GM19035 (cell line): ENCODE results near the gene WDR91.

Experiments
- ATAC-seq: cut with Tn5 transposase; IDR thresholded peaks from one replicate; pipeline ENCODE4 v1.9.1; 2021; ENCODE audit not compliant: unreplicated experiment

The WDR91 gene

DNA sequence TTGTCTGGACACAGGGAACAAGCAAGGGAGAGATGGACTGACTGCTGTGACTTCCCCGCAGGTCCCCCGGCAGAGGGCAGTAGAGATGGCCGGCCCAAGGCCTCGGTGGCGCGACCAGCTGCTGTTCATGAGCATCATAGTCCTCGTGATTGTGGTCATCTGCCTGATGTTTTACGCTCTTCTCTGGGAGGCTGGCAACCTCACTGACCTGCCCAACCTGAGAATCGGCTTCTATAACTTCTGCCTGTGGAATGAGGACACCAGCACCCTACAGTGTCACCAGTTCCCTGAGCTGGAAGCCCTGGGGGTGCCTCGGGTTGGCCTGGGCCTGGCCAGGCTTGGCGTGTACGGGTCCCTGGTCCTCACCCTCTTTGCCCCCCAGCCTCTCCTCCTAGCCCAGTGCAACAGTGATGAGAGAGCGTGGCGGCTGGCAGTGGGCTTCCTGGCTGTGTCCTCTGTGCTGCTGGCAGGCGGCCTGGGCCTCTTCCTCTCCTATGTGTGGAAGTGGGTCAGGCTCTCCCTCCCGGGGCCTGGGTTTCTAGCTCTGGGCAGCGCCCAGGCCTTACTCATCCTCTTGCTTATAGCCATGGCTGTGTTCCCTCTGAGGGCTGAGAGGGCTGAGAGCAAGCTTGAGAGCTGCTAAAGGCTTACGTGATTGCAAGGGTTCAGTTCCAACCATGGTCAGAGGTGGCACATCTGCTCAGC lies 46.8 kb downstream of the WDR91 start:
- no peak for ATAC-seq

DNA sequence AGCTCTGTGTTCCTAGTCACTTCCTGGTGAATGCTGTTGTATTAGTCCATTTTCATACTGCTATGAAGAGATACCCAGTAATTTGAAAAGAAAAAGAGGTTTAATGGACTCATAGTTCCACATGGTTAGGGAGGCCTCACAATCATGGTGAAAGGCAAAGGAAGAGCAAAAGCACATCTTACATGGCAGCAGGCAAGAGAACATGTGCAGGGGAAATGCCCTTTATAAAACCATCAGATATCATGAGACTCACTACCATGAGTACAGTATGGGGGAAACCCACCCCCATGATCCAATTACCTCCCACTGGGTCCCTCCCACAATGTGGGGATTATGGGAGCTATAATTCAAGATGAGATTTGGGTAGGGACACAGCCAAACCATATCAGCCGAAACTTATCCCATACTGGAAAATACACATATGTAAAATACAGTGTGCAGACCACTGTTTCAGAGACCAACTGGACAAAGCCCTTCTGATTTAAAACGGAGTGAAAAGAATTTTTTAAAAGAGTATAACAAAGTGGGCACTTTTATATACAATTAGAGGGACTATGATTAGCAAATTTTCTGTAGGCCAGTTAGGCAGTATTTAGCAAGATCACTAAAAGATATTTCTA lies 48.8 kb downstream of the WDR91 start:
- ATAC-seq = no peak

DNA sequence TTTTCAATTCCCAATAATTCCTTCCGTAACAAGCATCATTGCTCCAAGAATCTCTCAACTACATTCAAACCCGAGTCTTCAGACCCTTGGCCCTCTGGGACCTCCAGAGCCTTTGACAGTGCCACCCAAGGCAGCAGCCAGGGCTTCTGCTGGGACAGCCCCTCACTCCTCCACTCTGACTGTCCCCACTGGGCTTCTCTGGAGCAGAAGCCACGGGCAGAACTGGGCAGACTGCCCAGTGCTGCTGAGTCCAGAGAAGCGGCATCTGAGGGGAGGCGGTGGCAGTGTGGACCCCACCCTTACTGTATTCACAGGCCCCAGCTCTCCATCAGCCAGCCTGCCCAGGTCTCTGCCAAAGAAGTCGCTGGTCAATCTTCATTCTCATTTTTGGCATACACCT lies 49.7 kb downstream of the WDR91 start:
- no peak for ATAC-seq

DNA sequence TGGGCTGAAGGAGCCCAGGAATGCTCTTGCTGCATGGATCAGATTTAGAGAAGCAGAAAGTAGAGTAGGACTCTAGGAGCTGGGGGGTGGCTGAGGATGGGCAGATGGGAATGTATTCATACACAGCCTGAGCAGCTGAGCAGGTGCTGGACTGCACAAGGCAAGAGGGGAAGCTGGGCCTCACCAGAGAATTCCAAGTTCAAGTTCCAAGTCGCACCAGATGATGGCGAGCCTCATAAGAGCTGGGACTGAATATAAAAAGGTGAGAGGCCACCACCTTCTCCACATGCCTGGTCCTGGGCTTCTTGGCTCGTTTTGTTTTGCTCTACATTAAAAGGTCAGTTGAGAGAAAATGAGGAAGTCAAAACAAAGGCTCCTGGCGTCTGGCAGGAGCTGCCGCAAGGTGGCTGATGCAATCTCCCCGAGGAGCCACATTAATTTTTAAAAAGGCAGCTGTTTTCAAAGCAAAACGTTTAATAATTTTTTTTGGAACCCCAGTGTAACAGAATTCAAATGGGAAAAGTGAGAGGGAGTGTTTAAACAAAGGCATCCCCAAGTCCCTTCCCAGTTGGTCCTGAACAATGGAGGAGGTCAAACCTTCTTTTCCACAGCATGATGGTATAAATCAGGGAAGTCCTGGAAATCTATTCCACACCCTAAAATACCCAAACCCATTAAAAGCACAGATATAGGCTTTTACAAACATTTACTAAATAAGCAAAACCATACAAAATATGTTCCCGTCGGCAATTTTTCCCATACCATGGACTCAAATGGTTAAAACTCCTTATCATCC lies 50.3 kb downstream of the WDR91 start:
- ATAC-seq = no peak

DNA sequence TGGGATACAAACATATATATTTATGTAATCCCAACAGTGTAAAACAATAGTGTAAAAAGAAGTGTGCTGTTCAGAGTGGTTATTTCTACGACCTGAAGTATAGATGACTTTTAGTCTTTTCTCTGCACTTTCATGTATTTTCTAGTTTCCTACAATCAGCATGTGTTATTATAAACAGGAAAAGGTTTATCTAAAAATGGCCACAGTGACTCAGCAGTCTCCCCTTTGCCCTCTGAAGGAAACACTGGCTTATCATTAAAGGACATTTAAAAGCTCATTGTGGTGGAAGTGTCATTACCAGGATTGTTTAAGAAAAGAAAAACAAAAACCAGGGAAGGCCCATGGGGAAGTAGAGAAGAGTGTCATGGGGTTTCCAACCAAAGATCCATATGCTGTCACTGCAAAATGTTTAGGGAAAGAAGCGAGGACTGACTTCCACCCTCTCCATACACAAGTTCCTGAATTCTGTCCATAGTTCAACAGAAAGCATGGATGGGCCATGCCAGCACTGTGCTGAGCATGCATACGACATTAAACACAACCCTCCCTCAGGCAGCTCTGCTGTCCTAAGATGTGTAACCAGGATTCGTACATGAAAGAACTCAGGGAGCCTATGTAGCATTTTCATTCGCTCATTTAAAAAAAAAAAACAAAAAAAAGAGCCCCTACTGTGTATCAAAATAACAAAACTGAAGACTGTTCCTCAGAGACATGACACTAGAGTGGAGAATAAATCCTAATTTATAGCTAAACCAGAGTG lies 51.0 kb downstream of the WDR91 start:
- ATAC-seq = peak; percentile 46

DNA sequence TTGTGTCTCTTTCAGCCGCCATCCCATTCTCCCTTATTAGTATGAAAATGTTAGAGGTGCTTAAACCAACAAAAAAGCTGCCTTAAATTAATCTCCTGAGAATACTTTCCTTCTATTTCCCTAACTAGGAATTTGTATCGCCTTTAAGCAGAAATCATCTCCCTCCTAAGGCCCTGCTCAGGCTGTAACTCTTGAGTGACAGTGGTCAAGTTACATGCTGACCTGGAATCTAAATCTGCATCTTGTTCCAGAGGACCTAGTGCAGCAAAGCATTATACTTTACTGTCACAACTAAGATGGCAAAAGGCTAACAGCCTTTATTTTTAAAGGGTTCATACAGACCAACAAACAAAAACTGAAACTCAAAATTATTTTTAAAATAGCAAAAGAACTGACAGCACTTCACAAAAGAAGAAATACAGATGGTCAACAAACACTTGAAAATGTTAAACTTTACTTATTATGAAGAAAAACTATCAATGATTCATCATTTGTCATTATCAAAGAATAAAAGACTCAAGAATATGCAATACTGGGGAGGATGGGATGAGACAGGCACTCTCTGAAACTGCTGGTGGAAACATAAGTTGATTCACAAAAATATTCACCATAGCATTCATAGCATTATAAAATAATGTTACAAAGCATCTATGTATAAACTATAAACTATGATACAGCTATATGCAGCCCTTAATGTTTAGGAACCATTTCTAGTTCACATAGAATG lies 51.8 kb downstream of the WDR91 start:
- no peak for ATAC-seq

DNA sequence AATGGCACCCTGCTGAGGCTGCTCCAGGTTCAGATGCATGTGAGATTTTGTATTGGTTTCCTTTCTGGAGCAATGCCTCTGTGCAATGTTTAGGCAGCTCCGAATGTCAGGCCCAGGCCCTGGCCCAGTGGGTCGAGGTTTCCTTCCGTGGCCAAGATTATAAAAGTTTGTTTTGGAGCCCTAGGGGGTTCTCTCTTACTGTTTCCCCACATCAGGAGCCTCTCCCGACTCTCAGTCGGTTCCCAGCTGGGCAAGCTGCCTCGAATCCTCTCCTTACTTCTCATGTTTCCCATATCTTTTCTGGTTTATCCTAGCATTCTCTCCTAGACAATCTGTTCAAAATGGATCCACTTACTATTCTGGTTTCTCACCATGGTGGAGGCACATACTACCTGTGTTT lies 52.5 kb downstream of the WDR91 start:
- ATAC-seq = no peak

DNA sequence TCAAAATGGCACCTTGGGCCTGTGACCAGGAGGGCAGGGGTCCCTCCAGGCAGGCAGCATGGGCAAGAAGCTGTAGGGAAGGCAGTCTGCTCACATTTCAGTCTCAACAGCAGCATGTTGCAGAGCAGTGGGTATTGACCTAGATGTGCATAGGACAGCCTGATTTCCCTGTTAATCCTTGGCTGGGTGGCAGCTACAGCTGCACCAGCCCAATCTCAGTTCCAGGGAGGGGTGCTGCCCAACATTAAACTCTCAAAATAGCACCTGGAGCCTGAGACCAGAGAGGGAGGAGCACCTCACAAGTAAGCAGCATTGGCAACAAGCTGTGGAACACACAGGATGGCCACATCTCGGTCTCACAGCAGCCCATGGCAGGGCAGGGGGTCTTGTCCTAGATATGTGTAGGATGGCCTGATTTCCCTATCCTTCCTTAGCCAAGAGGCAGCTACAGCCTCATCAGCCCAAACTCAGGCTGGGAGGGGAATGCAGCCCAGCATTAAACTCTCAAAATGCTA lies 53.1 kb downstream of the WDR91 start:
- no peak for ATAC-seq

DNA sequence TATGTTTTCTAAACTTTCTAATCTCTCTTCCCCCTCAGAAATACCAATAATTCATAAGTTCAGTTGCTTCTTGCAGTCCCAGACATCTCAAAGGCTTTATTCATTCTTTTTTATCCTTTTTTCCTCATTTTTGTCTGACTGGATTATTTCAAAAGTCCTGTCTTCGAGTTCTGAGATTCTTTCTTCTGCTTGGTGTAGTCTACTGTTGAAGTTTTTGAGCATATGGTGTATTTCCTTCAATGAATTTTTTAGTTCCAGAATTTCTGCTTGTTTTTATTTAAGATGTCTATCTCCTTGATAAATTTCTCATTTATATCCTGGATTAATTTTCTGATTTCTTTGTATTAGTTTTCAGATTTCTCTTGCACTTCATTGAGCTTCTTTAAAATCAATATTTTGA lies 55.0 kb downstream of the WDR91 start:
- no peak for ATAC-seq

DNA sequence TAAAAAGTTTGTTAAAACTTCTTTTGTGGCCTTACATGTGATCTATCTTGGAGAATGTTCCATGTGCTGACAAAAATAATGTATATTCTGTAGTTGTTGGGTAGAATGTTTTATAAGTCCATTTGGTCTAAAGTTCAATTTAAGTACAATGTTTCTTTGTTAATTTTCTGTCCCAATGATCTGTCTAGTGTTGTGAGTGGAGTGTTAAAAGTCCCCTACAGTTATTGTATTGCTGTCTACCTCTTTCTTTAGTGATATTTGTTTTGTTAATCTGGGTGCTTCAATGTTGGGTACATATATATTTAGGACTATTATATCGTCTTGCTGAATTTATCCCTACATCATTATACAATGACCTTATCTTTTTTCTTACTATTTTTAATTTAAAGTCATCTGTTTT lies 56.6 kb downstream of the WDR91 start:
- no peak for ATAC-seq

DNA sequence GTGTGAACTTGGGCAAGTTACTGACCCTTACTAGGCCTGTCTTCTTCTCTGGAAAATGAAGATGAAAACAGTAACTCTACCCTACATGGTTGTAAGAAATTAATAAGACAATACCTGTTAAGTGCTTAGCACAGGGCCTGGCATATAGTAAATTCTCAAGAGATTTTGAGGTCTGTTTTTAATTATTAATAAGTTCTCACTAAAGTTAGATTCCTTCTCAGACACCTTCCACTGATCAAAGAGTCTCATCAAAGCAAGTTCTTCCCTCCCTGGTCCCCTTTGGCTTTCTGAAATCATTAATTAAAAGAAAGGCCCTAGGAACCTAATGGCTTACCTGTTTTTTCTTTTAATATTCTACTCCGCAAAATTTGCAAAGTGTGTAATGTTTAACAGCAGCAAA lies 58.9 kb downstream of the WDR91 start:
- ATAC-seq = no peak

DNA sequence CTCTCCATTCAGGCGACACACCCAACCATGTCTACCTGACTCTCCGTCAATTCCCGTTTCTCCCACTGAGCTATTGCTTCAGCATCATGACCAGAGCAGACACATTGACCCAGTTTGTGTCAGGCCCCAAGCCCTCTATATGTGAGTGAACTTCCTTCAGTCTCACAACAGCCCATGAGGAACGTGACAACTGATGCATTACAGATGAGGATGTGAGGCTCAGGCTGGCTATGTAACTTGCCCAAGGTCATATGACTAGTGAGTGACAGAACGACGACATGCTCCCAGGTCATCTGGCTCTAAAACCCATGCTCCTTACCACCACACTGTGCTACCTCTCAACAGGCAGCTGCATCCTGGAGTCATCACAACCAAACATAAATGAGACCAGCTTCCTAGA lies 59.8 kb downstream of the WDR91 start:
- no peak for ATAC-seq

DNA sequence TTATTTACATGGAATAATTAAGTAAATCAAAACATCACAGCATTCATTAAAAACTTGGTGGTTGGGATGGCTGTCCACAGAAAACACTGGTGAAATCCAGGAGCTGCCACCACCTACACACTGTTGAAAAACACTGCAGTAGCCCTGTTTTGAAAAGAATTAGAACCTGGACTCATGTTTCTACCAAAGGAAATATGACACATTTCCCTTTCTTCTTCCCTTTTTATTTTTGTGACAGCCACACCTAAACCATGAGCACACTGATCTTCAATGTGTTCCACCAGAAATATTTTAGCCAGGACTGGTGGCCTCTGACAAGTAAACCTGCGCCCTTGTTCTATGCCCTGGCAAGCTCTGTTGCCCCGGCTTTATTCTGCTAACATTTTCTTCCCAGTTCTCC lies 60.2 kb downstream of the WDR91 start:
- no peak for ATAC-seq

DNA sequence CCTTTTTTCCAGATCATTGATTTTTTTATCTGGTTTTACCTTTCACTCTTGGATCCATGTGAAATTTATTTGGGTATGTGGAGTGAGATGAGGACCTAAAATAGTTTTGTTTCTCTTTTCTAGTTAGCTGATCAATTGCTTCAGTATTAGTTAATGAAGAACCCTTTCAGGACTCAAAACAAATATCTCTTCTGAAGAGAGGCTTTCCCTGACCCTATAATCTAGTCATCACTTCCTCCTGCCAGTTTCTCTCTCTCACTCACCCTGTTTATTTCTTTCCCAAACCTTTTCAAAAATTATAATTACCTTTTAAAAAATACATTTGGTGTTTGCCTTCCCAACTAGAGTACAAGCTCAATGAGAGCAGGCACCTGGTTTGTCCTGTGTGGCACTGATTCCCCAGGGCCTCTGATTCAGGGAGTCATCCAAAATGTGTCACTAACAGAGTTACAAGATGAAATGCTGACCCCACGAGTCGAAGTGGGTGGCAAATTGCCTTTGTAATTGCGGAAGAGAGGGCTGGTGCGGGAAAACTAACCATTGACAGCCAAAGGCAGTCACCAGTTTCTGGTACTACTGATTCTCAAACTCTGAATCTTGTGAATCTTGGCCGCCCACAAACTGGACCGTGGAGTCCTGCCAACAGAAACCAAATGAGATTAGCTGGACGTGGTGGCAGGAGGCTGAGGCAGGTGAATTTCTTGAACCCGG lies 61.1 kb downstream of the WDR91 start:
- ATAC-seq = no peak

DNA sequence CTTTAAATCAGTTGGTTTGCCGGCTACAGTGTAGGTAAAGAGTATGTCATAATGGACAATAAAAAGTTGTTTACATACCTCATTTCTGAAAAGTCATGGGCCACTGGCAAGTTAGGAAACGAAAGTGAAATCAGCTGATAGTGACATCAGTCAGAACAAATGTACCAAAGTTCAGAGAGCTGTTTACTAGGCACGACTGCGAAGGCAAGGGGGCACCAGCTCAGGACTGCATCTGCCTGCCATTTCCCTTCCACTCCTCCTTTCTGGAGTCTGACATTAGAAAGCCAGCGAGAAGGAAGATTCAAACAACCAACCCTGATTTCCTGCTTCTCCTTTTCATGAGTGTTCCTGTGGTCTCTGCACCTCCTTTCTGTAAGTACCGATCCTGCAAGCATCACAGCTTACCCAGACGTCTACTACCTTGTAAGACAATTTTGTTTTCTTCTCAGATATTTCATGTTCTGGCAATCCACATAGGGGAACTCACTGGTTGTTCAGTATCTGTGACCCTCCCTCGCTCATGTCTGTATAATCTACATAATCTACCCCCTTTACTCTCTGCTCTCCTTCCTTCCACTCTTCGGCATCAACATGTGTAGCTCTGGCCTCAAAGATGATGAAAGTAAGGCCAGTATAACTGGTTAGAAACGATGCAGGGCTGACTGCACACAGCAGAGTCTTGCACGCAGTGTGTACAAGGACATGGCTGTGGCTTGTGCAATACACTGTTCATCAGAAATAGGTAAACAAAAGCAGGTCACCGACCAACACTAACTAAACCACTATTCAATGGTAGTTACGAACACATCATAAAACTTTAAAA lies 63.2 kb downstream of the WDR91 start, which contains the start of gene TMEM140:
TSS of gene TMEM140 (plus strand) at position 174 of the 823 bp plus-strand sequence. CDS start 16,370 bp downstream, outside the sequence.
- peak; percentile 72 for ATAC-seq

DNA sequence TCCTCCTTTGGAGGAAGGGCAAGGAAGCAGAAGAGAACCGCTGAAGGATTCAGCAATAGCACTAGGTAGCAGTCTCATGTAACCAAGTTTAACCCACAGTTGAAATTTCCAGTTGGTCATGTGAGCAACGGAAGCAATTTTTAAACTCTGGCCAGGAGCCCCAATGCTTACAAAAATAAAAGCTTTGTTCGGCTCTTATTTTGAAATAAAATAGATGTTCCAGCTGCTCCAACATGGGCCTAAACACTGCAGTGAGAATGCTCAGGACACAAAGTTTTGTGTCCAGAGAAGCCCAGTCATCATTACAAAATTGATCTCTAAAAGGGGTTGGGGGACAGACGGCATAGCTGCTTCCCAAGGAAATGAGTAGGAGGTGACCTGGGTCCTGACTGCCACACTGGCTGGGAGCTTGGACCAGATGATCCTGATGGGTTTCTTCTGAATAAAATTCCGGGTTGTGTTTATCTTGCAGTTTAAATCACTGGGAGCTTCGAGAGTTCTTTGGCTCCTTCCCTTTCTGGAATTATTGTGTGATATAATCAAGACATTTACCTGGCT lies 63.9 kb downstream of the WDR91 start:
- ATAC-seq = peak; percentile 18

DNA sequence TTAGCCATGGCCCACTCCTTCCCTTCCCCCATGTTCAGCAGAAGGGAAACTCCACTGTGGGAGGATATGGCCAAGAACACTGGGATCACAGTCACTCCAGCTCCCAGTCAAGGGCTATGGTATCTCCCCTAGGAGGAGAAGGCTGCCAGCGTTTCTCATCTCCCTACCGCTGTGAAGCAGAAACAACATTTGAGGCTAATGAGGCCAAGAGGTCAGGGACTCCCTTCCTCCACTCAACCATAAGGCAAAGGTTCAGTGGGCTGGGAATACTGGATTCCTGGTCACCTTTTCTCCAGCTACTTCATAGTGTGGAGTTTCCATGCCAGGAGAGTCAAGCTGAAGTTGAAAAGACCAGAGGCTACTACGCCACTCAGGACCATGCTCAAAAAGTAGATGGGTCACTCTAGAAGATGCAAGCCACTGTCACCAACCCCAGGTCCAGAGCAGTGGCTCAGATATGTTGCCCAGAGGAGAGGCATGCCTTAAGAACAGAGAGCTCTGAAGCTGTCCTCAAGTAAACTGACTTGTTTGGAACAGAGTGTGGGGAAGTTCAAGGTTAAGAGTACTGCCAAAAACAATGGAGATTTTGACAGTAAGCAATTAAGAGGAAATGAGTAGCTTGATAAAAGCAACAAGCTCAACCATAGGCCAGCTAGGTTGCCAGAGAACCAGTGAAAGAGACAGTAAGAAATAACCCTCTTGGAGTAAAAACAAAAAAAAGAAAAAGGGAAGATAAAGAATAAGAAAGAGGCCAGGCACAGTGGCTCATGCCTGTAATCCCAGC lies 67.2 kb downstream of the WDR91 start:
- no peak for ATAC-seq
